Parathyroid adenoma (tissue), 2 donors: Measurements from ENCODE around the gene VWA8.

ENCODE experiments used
- H2AFZ ChIP-seq: fragments of 300-600 bp; sonication (generic); one replicate; pipeline ENCODE4 v1.7.0; 2017; ENCODE audit warnings: antibody characterized with exemption, mild to moderate bottlenecking
- H3K27ac ChIP-seq: fragments of 300-600 bp; sonication (generic); one replicate; pipeline ENCODE4 v1.7.0; 2017
- H3K27me3 ChIP-seq: fragments of 300-600 bp; sonication (generic); one replicate; pipeline ENCODE4 v1.7.0; 2017; ENCODE audit warnings: low read length; ENCODE audit not compliant: control insufficient read depth, insufficient read depth
- H3K36me3 ChIP-seq: fragments of 300-600 bp; sonication (generic); one replicate; pipeline ENCODE4 v1.7.0; 2017; ENCODE audit warnings: low read length; ENCODE audit not compliant: control insufficient read depth, insufficient read depth
- H3K4me1 ChIP-seq: fragments of 300-600 bp; sonication (generic); one replicate; pipeline ENCODE4 v1.7.0; 2017; ENCODE audit warnings: control low read depth
- H3K4me2 ChIP-seq: fragments of 300-600 bp; sonication (generic); one replicate; pipeline ENCODE4 v1.7.0; 2017; ENCODE audit warnings: low read length
- H3K4me3 ChIP-seq: fragments of 300-600 bp; sonication (generic); one replicate; pipeline ENCODE4 v1.7.0; 2017; ENCODE audit warnings: low read depth, low read length
- H3K79me2 ChIP-seq: fragments of 300-600 bp; sonication (generic); one replicate; pipeline ENCODE4 v1.7.0; 2017; ENCODE audit warnings: control low read depth
- H3K9ac ChIP-seq: fragments of 300-600 bp; sonication (generic); one replicate; pipeline ENCODE4 v1.7.0; 2017; ENCODE audit warnings: mild to moderate bottlenecking
- H3K9me3 ChIP-seq: fragments of 300-600 bp; sonication (generic); one replicate; pipeline ENCODE4 v1.7.0; 2017; ENCODE audit warnings: low read length; ENCODE audit not compliant: control insufficient read depth
- CTCF ChIP-seq: fragments of 300-600 bp; sonication (generic); IDR thresholded peaks from one replicate; pipeline ENCODE4 v1.7.0; 2017; ENCODE audit warnings: antibody characterized with exemption, mild to moderate bottlenecking
- donor health status: primary hyperparathyroidism.

Gene VWA8

GRCh38 chr13:41942462-41943094 lies 18.3 kb downstream of the VWA8 start:
- no peak overlapping the region for H3K4me2 ChIP-seq

GRCh38 chr13:41941174-41941573 lies 19.7 kb downstream of the VWA8 start:
- Histone ChIP-seq H2AFZ (no peak overlapping the region), H3K4me1 (no peaks in the 10 kb centered on the region), H3K27ac (no peak overlapping the region), H3K4me3 (no peak overlapping the region), H3K4me2 (no peak overlapping the region), H3K27me3 (no peaks in the 10 kb centered on the region), H3K9me3 (no peaks in the 10 kb centered on the region), H3K9ac (no peak overlapping the region), H3K79me2 (no peaks in the 10 kb centered on the region), H3K36me3 (no peaks in the 10 kb centered on the region)
- TF ChIP-seq CTCF = no peak

More at GRCh38 chr13:41942462-41943094, 18.3 kb downstream of the VWA8 start:
- Histone ChIP-seq H3K79me2 (peaks cover 5% of the 10 kb centered on the region), H3K4me1 (no peaks in the 10 kb centered on the region), H3K9ac (no peak overlapping the region), H3K9me3 (no peaks in the 10 kb centered on the region), H2AFZ (no peak overlapping the region), H3K27ac (no peak overlapping the region), H3K4me3 (no peak overlapping the region), H3K27me3 (no peaks in the 10 kb centered on the region), H3K36me3 (no peaks in the 10 kb centered on the region)
- TF ChIP-seq CTCF = no peak

- H3K27me3 ChIP-seq = no peaks in the 10 kb centered on the region
- no peak for TF ChIP-seq CTCF
- no peak overlapping the region for H3K4me3 ChIP-seq
These were observed 21.5 kb downstream of the VWA8 start for GRCh38 chr13:41939398-41939797.

GRCh38 chr13:41938918-41939317 lies 22.0 kb downstream of the VWA8 start:
- H3K4me3 ChIP-seq = no peak overlapping the region
- H3K4me2 ChIP-seq = no peak overlapping the region
- H2AFZ ChIP-seq = no peak overlapping the region
- no peaks in the 10 kb centered on the region for H3K27me3 ChIP-seq
- H3K4me1 ChIP-seq = no peaks in the 10 kb centered on the region
- no peaks in the 10 kb centered on the region for H3K9me3 ChIP-seq
- no peaks in the 10 kb centered on the region for H3K79me2 ChIP-seq
- no peak for TF ChIP-seq CTCF
- no peak overlapping the region for H3K9ac ChIP-seq
- H3K27ac ChIP-seq = no peak overlapping the region
- no peaks in the 10 kb centered on the region for H3K36me3 ChIP-seq

More at GRCh38 chr13:41939398-41939797, 21.5 kb downstream of the VWA8 start:
- no peaks in the 10 kb centered on the region for H3K36me3 ChIP-seq
- no peaks in the 10 kb centered on the region for H3K4me1 ChIP-seq
- no peak overlapping the region for H3K27ac ChIP-seq
- no peak overlapping the region for H3K9ac ChIP-seq
- H3K9me3 ChIP-seq = no peaks in the 10 kb centered on the region
- no peak overlapping the region for H2AFZ ChIP-seq
- H3K4me2 ChIP-seq = no peak overlapping the region
- no peaks in the 10 kb centered on the region for H3K79me2 ChIP-seq

- no peaks in the 10 kb centered on the region for H3K9me3 ChIP-seq
- H2AFZ ChIP-seq = no peak overlapping the region
- H3K27me3 ChIP-seq = no peaks in the 10 kb centered on the region
- H3K27ac ChIP-seq = no peak overlapping the region
- no peak overlapping the region for H3K4me3 ChIP-seq
- H3K4me2 ChIP-seq = no peak overlapping the region
- H3K36me3 ChIP-seq = no peaks in the 10 kb centered on the region
- no peak overlapping the region for H3K9ac ChIP-seq
- H3K4me1 ChIP-seq = no peaks in the 10 kb centered on the region
- TF ChIP-seq CTCF = no peak
- no peaks in the 10 kb centered on the region for H3K79me2 ChIP-seq
These were observed 23.5 kb downstream of the VWA8 start for GRCh38 chr13:41937388-41937787.
